T-helper 2 cell (primary cell): ENCODE measurements around the gene RACGAP1.

Source experiments
- DNase-seq, 5 experiments: peaks; one replicate each; pipeline versions ENCODE4 v3.0.0 to v3.0.0-alpha.2; 2012 to 2022

RACGAP1 gene

DNA sequence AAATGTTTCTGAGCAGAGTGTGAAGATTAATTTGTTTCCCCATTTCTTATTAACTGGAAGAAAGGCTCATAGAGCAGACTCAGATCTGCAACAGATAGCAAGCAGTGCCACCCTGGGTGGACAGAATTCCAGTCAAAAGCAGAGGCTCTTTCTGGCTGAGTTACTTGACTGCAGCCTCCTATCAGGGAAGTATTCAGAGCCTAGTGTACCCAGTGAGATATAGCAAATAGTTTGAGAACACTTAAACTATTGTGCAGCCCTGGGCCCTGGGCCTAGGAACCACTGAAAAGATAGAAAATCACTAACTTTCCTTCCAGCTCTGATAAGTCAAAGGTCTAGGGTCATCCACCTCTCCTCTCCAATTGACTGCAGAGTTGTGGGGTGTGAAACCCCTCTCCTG, 86.0 kb downstream of the RACGAP1 start:
- DNase-seq, result no peak
